GM12872 (cell line): ENCODE data around the gene LENG9.

Experiments
- CTCF ChIP-seq: IDR thresholded peaks from 3 replicates; pipeline ENCODE4 v1.5.1; 2011; ENCODE audit warnings: low read depth, mild to moderate bottlenecking, low read length, moderate library complexity; ENCODE audit not compliant: insufficient read depth

Gene LENG9

GRCh38 chr19:54477650-54478049 is 14.1 kb upstream of the LENG9 start:
- no peak for TF ChIP-seq CTCF

- TF ChIP-seq CTCF: no peak
Measured at GRCh38 chr19:54475706-54476105, 12.1 kb upstream of the LENG9 start.

- TF ChIP-seq CTCF: no peak
Measured at GRCh38 chr19:54473892-54474372, 10.4 kb upstream of the LENG9 start.

GRCh38 chr19:54473071-54473891 is 9.7 kb upstream of the LENG9 start, which contains the start of gene CDC42EP5:
TSS of gene CDC42EP5 (minus strand) at chr19:54473296. CDS start at chr19:54465547, 7,749 bp downstream.
- no peak for TF ChIP-seq CTCF

- no peak for TF ChIP-seq CTCF
Measured at GRCh38 chr19:54470991-54471782, 7.6 kb upstream of the LENG9 start.

DNA sequence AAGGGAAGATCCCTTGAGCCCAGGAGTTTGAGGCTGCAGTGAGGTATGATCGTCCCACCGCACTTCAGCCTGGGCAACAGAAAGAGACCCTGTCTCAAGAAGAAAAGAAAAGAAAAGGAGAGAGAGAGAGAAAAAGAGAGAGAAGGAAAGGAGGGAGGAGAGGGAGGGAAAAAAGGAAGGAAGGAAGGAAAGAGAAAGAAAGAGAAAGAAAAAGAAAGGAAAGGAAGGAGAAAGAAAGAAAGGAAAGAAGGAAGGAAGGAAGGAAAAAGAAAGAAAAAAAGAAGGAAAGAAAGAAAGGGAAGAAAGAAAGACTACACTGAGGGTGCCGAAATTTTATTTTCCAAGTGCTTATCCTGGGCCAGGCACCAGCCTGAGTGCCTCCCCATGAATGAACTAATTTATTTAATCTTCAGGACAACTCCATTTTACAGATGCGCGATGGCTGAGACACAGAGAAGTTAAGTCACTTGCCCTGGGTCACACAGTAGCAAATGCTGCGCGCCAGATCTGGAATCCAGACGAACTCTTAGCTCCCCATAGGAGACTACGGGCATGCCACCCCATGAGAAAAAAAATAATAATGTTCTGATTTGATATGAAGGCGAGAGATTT is 6.8 kb upstream of the LENG9 start:
- no peak for TF ChIP-seq CTCF

GRCh38 chr19:54469496-54469934 is 5.9 kb upstream of the LENG9 start:
- TF ChIP-seq CTCF: no peak
